Measurements from ENCODE around the gene SPATS1.
"Not testable (repeated sequence)": the region's sequence is repeated elsewhere in the genome, so short reads cannot be mapped to it uniquely, and the experiment has no call there.

SPATS1 gene

GRCh38 chr6:44342052-44342451, 398 bp upstream of the SPATS1 start:
- DNase-seq (ENCODE audit: low read depth): no peak

DNA sequence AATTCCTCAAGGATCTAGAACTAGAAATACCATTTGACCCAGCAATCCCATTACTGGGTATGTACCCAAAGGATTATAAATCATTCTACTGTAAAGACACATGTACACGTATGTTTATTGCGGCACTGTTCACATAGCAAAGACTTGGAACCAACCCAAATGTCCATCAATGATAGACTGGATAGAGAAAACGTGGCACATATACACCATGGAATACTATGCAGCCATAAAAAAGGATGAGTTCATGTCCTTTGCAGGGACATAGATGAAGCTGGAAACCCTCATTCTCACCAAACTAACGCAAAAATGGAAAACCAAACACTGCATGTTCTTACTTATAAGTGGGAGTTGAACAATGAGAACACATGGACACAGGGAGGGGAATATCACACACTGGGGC, 4.4 kb downstream of the SPATS1 start:
- DNase-seq (ENCODE audit: low read depth): not testable (repeated sequence)

- DNase-seq (ENCODE audit: low read depth): no peak
These were observed 7.6 kb downstream of the SPATS1 start for GRCh38 chr6:44349904-44350649.

- DNase-seq (ENCODE audit: low read depth): not testable (repeated sequence)
These were observed 8.2 kb downstream of the SPATS1 start for GRCh38 chr6:44350650-44350994.

DNA sequence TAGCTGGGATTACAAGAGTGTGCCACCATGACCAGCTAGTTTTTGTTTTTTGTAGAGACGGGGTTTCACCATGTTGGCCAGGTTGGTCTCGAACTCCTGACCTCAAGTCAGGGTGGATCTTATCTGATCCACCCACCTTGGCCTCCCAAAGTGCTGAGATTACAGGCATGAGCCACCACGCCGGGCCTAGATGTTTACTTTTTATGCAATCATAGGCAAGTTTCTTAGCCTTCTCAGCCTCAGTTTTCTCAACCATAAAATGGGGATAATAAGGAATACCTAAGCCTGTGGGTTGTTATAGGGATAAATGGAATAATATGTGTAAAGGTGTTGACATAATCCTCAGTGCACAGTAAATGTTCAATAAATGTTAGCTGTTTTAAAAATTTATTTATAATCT, 9.8 kb downstream of the SPATS1 start:
- DNase-seq (ENCODE audit: low read depth): no peak

DNA sequence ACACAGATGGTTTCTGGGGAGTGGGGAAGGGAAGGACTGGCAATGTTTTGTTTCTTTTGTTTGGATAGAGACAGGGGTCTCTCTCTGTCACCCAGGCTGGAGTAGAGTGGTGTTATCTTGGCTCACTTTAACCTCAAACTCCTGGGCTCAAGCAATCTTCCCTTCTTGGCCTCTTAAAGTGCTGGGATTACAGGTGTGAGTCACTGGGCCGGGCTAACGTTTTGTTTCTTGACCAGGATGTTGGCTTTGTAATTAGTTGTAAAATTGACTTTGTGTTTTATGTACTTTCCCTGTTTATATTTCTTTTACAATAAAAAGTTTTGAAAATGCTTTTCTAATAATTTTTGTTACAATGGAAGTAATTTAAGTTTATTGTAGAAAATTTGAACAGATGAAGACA, 10.9 kb downstream of the SPATS1 start:
- DNase-seq (ENCODE audit: low read depth): no peak

DNA sequence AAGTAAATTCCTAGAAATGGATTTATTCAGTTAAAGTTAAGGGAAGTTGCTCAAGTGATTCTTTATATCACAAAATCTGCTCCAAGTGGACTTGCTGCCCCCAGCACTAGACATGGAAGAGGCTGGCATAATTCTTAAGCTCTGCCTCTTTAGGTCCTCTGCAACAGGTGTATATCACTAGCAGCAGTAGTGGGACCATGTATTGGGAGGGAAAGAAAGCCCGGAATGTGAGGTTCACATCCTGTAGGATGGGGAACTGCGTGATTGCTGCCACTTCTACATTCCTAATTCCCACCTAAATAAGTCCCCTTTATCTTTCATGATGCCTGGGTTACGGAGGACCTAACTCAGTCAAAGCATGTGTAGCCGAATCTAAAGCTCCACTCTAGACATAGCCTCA, 13.2 kb downstream of the SPATS1 start:
- DNase-seq (ENCODE audit: low read depth): no peak

- DNase-seq (ENCODE audit: low read depth): no peak
These were observed 14.0 kb downstream of the SPATS1 start for GRCh38 chr6:44356487-44356886.

- DNase-seq (ENCODE audit: low read depth): no peak
These were observed 17.5 kb downstream of the SPATS1 start for GRCh38 chr6:44359973-44360372.

DNA sequence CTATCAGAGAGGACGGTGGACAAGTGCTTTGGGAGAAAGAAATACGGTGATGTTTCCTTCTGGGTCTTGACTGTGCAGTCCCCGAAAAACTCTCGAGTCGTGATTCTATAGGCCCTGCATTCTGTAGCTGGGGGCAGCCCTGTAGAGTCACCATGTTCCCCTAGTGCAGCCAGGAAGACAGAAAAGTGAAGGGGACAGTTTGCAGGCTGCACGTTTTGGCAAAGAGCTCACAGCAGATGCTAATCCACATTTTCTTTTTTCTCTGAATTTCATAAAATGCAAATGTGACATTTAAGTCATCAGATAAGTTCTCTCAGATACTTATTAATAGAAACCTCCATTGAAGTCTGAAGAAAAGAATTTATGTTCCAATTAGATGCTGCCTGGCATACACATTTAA, 19.5 kb downstream of the SPATS1 start:
- no peak for DNase-seq (ENCODE audit: low read depth)

DNA sequence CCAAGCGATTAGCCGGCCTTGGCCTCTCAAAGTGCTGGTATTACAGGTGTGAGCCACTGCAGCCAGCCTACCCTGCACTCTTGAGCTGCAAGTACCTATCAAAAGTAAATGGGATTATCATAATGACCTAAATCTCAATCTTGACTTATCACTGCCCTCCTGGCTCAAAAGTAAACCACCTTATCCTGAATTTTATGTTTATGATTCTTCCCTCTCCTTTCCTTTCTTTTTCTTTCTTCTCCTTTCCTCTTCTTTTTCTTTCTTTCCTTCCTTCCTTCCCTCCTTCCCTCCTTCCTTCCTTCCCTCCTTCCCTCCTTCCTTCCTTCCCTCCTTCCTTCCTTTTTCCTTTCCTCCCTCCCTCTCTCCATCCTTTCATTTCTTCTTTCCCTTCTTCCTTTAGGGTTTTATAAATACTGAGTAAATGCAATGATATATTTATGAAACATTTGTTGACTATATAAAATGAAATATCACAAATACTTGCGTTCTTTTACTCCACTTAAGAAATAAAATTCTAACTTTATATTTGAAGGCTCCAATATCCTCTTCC, 21.0 kb downstream of the SPATS1 start:
- no peak for DNase-seq (ENCODE audit: low read depth)

DNA sequence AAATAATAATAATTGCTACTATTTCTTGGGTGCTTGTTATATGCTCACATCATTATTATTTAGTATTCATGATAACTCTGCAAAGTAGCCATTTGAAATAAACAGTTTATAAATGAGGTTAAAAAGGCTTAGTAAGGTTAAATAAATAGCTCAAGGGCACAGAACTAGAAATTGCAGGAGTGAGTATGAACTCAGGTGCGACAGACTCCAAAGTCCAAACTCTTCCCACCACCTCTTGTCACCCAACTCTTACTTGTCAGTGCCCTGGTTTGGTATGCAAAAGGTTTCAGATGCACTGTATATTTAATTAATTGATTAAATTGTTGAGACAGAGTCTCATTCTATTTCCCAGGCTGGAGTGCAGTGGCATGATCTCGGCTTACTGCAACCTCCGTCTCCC, 24.3 kb downstream of the SPATS1 start:
- DNase-seq (ENCODE audit: low read depth): no peak

DNA sequence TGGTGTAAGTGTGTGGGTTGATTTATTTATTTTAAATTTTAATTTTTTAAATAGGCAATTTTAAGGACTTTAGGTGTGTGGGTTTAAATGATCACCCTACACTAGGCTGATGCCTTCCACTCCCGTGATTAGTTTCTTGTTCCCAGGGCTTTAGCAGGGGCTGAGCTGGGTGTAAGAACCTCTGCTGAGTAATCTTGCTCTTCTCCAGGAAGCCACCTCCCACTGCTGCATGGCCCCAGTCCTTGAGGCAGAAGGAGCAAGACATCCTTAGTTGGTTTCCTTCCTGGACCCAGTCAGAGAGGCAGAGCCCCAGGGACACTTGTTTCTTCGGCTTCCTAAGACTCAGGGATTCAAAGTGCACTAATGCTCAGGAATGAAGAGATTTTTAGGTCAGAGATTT, 25.2 kb downstream of the SPATS1 start:
- no peak for DNase-seq (ENCODE audit: low read depth)

DNA sequence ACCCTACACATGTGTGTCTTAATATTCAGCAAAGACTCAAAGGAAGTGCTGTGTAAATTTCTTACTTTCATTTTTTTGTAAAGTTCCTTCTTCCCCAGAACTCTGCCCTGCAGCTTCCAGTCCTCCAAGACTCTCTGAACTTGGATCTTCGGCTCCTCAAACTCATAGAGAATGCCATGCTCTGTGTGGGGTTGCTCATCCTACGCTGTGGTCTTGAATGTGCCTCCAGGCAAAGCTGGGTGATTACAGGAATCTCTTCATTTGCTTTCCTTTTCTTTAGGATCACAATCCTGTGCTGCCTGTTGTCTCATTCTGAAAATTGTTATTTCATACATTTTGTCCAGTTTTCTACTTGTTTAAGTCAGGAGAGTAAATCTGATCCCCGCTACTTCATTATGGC, 30.6 kb downstream of the SPATS1 start:
- DNase-seq (ENCODE audit: low read depth): no peak

DNA sequence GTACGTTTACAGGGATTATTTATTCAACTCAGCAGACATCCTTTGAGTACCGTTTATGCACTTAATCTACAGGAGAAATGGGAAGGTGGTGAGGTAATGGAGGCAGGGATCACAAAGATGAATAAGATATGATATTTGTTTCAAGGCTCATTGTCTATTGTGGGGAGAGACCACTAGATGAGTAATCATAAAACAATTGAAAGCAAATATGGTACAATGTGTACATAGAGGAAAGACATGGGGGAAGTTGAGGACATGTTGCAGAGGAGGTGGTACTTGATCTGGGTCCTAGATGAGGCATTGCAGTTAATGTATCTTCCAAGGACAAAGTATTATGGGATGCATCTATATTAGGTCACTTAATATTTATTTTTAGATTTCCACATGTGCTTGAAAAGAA, 31.3 kb downstream of the SPATS1 start:
- DNase-seq (ENCODE audit: low read depth): no peak

DNA sequence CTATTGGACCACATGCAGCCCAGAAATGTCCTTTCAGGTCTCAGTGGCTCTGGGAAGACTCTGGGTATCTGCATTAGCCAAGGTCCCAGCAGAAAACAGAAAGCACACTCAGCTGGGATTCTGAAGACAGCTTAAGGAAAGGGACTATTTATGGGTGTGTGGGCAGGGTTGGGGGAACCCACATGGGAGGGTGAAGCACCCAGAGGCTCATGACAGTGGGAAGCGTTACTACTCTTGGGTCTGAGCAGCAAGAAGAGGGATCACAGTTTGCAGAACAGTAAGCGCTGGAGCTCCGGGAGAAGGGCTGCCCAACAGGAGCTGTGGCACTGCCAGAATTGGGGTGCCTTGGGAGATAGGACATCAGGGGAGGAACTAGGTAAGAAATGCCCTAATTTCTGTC, 32.6 kb downstream of the SPATS1 start:
- no peak for DNase-seq (ENCODE audit: low read depth)

DNA sequence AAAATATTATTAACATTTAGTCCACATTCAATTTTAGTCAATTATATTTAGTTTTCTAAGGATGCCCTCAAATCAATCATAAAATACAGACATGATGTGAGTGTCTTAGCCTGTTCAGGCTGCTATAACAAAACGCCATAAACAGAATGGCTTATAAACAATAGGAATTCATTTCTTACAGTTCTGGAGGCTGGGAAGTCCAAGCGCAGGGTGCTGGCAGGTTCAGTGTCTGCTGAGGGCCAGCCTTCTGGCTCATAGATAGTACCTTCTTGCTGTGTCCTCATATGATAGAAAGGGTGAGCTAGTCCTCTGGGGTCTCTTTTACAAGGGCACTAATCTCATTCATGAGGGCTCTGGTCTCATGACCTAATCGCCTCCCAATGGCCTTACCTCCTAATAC, 35.0 kb downstream of the SPATS1 start:
- no peak for DNase-seq (ENCODE audit: low read depth)

DNA sequence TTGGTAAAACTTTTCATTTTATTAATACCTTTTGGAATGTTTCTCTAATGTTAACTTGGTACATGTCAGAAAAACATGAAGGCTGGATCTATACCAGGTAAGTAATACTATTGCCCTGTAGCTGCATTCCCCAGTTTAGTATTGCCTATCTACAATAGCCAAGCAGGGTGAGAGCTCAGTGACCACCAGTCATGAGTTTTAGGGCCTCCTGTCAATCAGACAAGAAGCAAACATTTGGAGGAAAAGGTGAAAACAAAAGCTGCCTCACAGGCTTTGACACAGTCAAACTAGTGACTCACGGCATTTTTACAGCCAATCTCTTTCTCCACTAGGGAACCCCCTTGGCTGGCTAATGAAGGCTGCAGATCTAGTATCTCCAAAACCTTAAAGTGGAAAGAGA, 35.5 kb downstream of the SPATS1 start:
- no peak for DNase-seq (ENCODE audit: low read depth)

DNA sequence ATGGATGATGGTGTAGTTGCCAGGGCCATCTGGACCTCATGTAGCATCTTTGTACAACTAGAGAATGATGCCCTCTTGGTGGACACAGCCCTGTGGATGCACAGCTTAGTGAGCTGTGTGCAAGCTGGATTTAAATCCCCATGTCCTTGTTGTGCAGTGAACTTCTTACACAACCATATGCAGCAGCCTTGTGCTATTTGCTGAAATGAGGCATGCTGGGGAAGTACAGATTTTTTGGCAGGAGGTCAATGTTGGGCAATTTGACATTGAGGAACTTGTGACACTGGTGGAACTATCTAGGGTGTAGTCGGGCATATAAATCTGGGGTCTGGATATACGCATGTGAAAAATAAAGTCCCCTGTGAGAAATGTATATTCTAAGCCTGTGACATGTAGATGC, 39.3 kb downstream of the SPATS1 start:
- no peak for DNase-seq (ENCODE audit: low read depth)

DNA sequence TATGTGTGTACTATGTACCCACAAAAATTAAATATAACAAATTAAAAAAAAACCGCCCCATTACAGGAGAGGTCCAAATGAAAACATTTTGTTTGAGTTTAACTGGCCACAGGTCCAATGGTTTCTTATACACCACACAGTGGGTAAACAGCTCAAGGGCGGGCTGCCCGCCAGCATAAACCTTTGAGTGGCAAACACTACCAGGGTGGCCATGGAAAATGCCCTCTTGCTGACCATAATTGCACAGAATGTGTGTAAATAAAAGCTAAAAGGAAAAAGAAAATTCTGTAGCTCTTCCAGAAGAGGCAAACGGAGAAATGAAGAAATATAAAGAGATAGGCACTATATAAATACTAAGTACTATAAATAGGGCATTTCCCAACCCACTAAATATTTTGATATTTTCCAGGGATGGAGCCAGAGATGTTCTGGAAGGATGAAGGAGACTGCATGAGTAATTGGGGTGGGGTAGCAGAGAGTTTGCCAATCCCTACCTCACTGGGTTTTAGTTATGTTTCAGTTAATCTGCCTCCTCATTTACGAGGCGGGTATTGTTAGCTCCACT, 44.0 kb downstream of the SPATS1 start:
- DNase-seq (ENCODE audit: low read depth): peak; percentile 26

DNA sequence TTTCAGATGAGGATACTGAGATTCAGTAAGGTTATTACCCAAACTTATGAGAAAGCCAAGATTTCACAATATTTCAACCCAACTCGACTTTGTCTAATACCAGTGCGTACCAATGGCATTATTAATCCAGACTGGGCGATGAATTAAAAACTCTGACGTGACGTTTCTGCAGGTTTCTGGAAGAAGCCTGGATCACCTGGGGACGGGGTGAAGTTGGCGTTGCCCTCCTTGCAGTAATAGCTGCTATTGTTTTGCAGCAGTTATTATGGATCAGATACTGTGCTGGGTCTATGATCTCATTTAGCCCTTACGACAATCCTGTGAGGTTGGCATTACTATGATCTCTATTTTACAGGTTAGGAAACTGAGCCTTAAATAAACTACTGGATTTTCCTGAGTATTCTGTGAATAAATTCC, 44.5 kb downstream of the SPATS1 start:
- DNase-seq (ENCODE audit: low read depth): no peak

GRCh38 chr6:44387346-44388134, 45.1 kb downstream of the SPATS1 start, which contains the start of gene CDC5L:
Gene CDC5L (plus strand): TSS chr6:44387706. CDS start chr6:44387824, 118 bp downstream.
- DNase-seq (ENCODE audit: low read depth): peak; percentile 97

DNA sequence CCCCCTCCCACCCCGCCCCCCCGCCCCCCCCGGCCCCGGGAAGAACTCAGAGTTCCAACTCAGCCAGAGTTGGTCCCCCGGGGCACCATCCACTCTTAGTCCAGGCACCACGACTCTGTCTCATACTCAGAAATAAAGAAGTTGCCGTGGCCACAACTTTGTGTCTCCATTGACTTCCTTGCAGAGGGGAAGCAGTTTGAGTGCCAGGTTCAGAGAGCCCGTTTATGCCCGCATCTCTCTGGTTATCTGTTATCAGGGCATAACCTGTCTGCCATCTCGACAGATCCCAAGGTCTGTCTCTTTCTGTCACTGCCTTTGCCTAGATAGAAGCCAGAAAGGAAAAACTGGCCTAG, 45.7 kb downstream of the SPATS1 start:
- DNase-seq (ENCODE audit: low read depth): no peak
